ENCODE results near the gene ABI3.
"Not testable (repeated sequence)": the region's sequence is repeated elsewhere in the genome, so short reads cannot be mapped to it uniquely, and the experiment has no call there.

- not testable (repeated sequence) for TF ChIP-seq CTCF (IDR thresholded peaks at IDR 0.05; ENCODE audit: insufficient read depth, low read depth, low read length); EZH2 (IDR thresholded peaks at IDR 0.05; ENCODE audit: insufficient read depth, low read length)
Observed at GRCh38 chr17:49170711-49171110, 39.8 kb upstream of the ABI3 start.
